Epithelial cell of proximal tubule (primary cell): ENCODE data around the gene ZNF783. TPM values are rescaled to one million over a fixed set of nuclear protein-coding genes. Genes with fewer than 3 reads are reported as not detected.

Source experiments
- DNase-seq: peaks from one replicate; pipeline ENCODE4 v3.0.0-alpha.2; 2011; ENCODE audit warnings: low read depth
- H3K4me3 ChIP-seq: 2 replicates; pipeline ENCODE4 v1.5.1; 2011; ENCODE audit warnings: low read depth, mild to moderate bottlenecking, low read length
- total RNA-seq: library from RNA; depleted of rRNA; stranded (reverse); fragments of >200 nt; gene quantifications from 2 replicates; pipeline ENCODE4 v1.2.3, GENCODE V29; 2015
- TF ChIP-seq, protein P1 (sequence below): conservative IDR thresholded peaks from 2 replicates; pipeline ENCODE4 v1.5.1; 2012; ENCODE audit warnings: low read depth, mild to moderate bottlenecking, low read length

Gene ZNF783
- total RNA-seq, 1 donor from 2014 or later: 5.4 TPM

DNA sequence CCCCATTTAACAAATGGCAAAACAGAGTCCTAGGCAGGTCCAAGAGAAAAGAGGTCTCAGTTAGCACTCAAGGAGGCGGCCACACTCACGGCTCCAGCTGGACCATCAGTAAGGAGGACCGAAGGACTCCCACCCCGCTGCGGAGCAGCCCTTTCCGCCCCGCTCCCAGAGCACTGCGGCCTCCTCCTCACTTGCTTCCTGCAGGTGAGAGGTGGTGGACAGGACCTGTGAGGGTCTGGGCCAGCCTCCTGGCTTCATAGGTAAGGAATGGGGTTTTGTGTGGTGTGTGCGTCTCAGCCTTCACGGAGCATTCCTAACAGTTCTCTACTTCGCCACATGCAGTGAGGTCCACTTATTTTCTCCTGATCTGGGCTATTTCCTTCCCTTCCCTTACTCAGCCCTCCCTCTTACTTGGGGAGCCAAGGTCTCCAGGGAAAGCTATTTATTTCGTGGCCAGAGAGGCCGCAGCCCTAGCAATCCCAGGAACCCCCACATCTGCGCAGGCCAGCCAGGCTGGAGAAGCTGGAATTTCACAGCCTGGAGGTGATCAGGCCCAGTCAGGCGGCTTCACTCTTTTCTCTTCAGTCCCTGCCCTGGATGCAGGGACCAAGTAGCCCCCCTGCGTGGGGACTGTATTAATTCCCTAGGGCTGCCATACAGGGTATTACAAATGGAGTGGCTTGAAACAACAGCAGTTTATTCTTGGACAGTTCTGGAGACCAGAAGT lies 45.9 kb downstream of the ZNF783 start:
- no peak overlapping the region for H3K4me3 ChIP-seq
- TF ChIP-seq, protein P1, sequence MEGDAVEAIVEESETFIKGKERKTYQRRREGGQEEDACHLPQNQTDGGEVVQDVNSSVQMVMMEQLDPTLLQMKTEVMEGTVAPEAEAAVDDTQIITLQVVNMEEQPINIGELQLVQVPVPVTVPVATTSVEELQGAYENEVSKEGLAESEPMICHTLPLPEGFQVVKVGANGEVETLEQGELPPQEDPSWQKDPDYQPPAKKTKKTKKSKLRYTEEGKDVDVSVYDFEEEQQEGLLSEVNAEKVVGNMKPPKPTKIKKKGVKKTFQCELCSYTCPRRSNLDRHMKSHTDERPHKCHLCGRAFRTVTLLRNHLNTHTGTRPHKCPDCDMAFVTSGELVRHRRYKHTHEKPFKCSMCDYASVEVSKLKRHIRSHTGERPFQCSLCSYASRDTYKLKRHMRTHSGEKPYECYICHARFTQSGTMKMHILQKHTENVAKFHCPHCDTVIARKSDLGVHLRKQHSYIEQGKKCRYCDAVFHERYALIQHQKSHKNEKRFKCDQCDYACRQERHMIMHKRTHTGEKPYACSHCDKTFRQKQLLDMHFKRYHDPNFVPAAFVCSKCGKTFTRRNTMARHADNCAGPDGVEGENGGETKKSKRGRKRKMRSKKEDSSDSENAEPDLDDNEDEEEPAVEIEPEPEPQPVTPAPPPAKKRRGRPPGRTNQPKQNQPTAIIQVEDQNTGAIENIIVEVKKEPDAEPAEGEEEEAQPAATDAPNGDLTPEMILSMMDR: no peak
- DNase-seq: no peak

DNA sequence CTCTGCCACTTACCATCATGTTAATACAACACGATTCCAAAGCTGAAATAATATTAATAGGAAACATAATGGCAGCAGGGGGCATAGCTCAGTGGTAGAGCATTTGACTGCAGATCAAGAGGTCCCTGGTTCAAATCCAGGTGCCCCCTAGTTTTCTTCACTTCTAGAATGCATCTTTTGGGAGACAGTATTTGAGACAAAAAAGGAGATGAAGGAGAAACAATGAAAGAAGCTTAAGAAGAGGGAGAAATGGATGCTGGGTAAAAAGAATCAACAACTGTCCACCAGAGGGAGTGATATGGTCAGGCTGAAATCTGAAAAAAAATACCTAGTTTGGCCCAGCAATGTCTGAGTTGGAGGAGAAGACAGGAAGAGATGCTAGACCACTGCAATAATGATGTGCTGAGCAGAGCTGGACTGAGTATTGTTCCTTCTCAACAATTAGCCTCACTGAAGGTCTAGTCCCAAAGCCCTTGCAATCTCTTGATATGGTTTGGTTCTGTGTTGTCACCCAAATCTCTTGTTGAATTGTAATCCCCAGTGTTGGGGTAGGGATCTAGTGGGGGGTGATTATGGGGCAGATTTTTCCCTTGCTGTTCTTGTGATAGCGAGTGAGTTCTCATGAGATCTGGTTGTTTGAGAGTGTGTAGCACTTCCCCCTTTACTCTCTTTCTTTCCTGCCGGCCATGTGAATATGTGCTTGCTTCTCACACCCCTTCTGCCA lies 48.3 kb downstream of the ZNF783 start:
- DNase-seq: peak; percentile 51
- TF ChIP-seq, protein P1: peak; percentile 76
- no peak overlapping the region for H3K4me3 ChIP-seq

DNA sequence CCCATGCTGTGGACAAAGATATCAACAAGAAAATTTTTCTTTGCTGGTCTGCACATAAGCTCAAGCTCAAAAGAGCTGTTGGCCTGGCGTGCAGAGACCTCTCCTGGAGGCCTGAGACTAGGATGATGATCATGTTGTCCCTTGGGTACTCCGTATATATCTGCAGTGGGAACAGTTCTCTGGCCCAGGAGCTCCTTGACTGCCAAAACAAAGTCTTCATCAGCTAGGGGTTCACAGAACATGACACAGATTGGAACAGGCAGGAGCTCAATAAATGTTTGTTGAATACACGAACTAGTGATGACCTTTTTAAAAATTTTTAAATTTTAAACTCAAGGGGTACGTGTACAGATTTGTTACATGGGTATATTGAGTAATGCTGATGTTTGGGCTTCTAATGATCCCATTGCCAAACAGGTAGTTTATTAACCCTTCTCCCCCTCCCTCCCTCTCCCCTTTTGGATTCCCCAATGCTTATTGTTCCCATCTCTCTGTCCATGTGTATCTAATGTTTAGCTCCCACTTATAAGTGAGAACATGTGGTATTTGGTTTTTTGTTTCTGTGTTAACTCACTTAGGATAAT lies 49.1 kb downstream of the ZNF783 start:
- DNase-seq: no peak
- TF ChIP-seq, protein P1: no peak
- H3K4me3 ChIP-seq: no peak overlapping the region

- no peak for DNase-seq
- H3K4me3 ChIP-seq: no peak overlapping the region
- TF ChIP-seq, protein P1: no peak
Measured at GRCh38 chr7:149313981-149314380, 52.0 kb downstream of the ZNF783 start.

DNA sequence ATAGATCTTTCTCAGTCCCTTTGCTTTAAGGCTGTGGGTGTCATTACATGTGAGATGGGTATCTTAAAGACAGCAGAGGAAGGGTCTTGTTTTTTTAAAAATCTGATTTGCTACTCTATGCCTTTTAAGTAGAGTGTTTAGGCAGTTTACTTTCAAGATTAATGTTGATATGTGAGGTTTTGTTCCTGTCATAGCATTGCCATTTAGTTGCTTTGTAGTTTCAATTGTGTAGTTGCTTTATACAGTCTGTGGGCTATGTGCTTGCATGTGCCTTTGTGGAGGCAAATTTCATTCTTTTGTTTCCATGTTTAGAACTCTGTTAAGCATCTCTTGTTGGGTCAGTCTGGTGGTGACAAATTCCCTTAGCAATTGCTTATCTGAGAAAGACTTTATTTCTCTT lies 54.6 kb downstream of the ZNF783 start:
- DNase-seq: no peak
- TF ChIP-seq, protein P1: no peak

GRCh38 chr7:149317496-149317895 lies 55.5 kb downstream of the ZNF783 start:
- TF ChIP-seq, protein P1: no peak
- DNase-seq: no peak
- H3K4me3 ChIP-seq: no peak overlapping the region

More for the DNA sequence above, 54.6 kb downstream of the ZNF783 start:
- H3K4me3 ChIP-seq: no peak overlapping the region
